ENCODE results near the gene CHST8. TPM values are rescaled to one million over a fixed set of nuclear protein-coding genes. Genes with fewer than 3 reads are reported as not detected.

The CHST8 gene
- total RNA-seq, 1 donor from 2014 or later, result 26.6 TPM

DNA sequence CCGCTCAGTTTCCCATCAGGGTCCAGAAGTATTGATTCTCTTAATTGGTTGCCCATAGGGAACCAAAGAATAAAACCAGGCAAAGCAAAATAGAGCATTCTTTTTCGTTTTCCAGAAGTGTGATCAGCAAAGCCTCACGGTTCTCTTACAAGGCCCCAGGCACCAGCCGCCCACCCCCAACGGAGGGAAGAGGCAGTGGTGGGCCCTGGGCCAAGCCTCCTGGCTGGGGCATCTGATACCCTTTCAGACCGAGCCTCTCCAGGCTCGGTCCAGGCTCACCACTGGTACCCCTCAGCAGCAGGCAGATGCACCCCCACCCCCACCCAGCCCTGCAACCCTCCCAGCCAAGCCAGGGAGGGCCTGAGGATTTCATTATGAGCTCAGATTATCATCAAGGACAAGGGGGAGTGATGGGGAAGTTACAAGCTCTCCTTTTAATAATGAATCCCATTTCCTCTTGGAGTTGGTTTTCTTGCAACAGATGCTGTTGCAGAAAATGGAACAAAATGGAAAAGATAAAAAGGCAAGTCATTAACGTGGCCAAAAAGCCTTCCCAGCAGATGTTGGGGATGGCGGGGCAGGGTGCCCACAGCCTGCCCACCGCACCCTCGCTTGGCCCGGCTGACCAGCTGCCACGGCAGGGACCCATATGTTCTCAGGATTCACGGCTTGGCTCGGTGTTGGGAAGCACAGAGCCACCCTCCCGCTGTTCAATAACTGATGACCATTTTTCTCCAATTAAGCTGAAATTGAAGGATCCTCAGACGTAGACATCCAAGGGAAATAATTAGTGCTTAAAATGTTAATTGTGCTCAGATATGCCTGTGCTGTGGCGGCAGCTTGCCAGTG, 129.1 kb downstream of the CHST8 start:
- Mint-ChIP-seq H3K9me3 (no peaks in the 10 kb centered on the region), H3K4me3 (no peak overlapping the region), H3K4me1 (no peaks in the 10 kb centered on the region), H3K27me3 (ENCODE audit: low read depth) (peaks cover 19% of the 10 kb centered on the region), H3K36me3 (no peaks in the 10 kb centered on the region), H3K27ac (no peak overlapping the region)
- DNase-seq (ENCODE audit: low spot score in 2 of 2, unreplicated experiment in 2 of 2), result no peak
- TF ChIP-seq, protein P1, sequence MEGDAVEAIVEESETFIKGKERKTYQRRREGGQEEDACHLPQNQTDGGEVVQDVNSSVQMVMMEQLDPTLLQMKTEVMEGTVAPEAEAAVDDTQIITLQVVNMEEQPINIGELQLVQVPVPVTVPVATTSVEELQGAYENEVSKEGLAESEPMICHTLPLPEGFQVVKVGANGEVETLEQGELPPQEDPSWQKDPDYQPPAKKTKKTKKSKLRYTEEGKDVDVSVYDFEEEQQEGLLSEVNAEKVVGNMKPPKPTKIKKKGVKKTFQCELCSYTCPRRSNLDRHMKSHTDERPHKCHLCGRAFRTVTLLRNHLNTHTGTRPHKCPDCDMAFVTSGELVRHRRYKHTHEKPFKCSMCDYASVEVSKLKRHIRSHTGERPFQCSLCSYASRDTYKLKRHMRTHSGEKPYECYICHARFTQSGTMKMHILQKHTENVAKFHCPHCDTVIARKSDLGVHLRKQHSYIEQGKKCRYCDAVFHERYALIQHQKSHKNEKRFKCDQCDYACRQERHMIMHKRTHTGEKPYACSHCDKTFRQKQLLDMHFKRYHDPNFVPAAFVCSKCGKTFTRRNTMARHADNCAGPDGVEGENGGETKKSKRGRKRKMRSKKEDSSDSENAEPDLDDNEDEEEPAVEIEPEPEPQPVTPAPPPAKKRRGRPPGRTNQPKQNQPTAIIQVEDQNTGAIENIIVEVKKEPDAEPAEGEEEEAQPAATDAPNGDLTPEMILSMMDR (IDR thresholded peaks at IDR 0.05; ENCODE audit: unreplicated experiment), result no peak

DNA sequence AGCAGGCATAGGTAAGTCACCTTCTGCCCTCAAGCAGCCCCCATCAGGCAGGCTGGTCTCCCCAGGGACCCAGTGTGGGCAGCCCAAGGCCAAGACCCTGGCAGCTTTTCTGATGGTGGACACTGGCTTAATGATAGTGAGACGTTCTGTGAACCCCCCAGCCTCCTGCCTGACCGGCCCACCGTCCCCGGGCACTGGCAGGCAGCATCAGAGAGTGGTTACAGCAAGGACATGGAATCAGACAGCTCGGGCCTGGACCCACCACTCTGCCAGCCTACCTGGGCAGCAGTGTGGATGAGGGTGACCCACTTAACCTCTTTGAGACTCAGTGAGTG, 129.7 kb downstream of the CHST8 start:
- TF ChIP-seq, protein P1 (IDR thresholded peaks at IDR 0.05; ENCODE audit: unreplicated experiment), result no peak
- Mint-ChIP-seq H3K4me3 (no peak overlapping the region), H3K27me3 (ENCODE audit: low read depth) (peaks cover 13% of the 10 kb centered on the region), H3K27ac (no peak overlapping the region), H3K9me3 (no peaks in the 10 kb centered on the region), H3K36me3 (no peaks in the 10 kb centered on the region), H3K4me1 (no peaks in the 10 kb centered on the region)
- DNase-seq (ENCODE audit: low spot score in 2 of 2, unreplicated experiment in 2 of 2), result no peak

DNA sequence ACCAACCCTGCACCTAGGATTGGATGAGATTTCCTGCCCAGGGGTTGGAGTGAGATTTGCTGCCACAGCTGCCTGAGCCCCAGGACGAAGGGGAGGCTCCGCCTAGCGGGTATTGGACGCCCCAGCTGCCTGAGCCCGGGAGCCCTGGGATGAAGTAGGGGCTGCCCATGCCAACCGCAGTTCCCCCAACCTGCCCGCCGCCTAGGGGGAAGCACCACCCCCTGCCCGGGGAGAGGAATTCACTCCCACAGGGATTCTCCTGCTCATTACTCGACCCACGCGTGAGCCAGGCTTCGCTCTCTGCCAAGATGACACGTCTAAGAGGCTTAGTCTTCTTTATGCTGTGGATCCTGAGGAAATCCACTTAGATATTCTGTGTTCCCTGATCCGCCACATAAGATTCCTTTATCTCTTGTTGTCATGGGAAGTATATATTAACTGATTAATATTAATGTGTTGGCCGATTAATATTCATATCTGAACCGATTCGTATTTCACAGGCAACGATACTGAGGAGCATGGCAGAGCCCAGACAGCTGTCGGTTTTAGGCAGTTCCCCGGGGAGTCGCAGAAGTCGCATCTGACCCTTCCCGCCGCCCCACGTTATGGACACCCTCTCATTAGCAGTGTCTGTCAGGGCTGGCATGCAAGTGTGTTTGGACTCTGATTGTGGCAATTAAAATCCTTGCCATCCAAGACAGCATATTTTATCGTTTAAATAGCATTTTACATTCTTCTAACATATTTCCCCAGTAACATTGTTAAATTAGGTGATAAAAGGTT, 130.5 kb downstream of the CHST8 start:
- H3K27ac Mint-ChIP-seq, result no peak overlapping the region
- no peak overlapping the region for H3K4me3 Mint-ChIP-seq
- H3K4me1 Mint-ChIP-seq, result no peaks in the 10 kb centered on the region
- peaks cover 11% of the 10 kb centered on the region for H3K27me3 Mint-ChIP-seq (ENCODE audit: low read depth)
- no peaks in the 10 kb centered on the region for H3K36me3 Mint-ChIP-seq
- TF ChIP-seq, protein P1 (IDR thresholded peaks at IDR 0.05; ENCODE audit: unreplicated experiment), result no peak
- no peak for DNase-seq (ENCODE audit: low spot score in 2 of 2, unreplicated experiment in 2 of 2)
- no peaks in the 10 kb centered on the region for H3K9me3 Mint-ChIP-seq

DNA sequence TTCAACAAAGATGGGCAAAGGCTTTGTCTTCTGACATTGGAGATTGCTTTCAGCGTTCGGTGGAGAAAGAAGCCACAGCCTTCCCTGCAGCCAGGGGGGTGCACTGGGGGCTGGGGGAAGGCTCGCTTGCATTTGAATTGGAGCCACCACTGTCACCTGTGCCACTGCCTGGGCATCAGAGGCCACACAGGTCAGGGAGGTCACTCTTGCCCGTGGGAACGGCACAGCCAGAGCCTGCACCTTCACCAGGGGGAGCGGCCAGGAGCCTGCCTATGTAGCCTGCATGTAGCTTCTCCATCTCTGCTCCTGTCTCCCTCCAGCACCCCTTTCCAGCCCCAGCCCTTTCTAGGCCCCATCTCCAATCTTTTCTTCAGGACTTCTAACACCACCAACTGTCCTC, 131.2 kb downstream of the CHST8 start:
- DNase-seq (ENCODE audit: low spot score in 2 of 2, unreplicated experiment in 2 of 2), result no peak
- TF ChIP-seq, protein P1 (IDR thresholded peaks at IDR 0.05; ENCODE audit: unreplicated experiment), result no peak
- Mint-ChIP-seq H3K9me3 (no peaks in the 10 kb centered on the region), H3K27ac (no peak overlapping the region), H3K4me1 (no peaks in the 10 kb centered on the region), H3K27me3 (ENCODE audit: low read depth) (peaks cover 9% of the 10 kb centered on the region), H3K4me3 (no peak overlapping the region), H3K36me3 (no peaks in the 10 kb centered on the region)

DNA sequence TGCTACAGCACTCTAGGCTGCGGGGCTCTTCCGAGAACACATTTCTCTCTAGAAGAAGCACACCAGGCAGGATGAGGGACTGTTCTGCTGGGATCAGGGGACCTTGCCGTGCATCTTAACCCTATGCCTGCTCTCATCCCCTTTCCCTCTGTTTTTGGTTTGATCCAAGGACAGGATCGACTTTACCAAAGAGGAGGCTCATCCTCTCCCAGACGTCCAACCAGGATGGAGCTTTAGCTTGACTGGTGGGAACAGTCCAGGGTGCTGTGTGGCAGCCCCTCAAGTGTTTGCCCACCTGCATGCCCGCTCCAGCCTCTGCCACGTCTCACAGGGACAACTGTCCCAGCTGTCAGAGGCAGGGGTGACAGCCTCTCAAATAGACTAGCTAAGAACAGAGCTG, 132.6 kb downstream of the CHST8 start:
- Mint-ChIP-seq H3K4me1 (no peaks in the 10 kb centered on the region), H3K36me3 (no peaks in the 10 kb centered on the region), H3K9me3 (no peaks in the 10 kb centered on the region), H3K4me3 (no peak overlapping the region), H3K27me3 (ENCODE audit: low read depth) (peaks cover 9% of the 10 kb centered on the region), H3K27ac (no peak overlapping the region)
- TF ChIP-seq, protein P1 (IDR thresholded peaks at IDR 0.05; ENCODE audit: unreplicated experiment), result no peak
- no peak for DNase-seq (ENCODE audit: low spot score in 2 of 2, unreplicated experiment in 2 of 2)

All from mesothelial cell of epicardium (in vitro differentiated cells).